Trophoblast cell (in vitro differentiated cells and primary cell): ENCODE results near the gene PDZD4.

ENCODE experiments used
- DNase-seq, 2 donors: peaks; one replicate each; pipeline ENCODE4 v3.0.0-alpha.2; 2016
- H2AFZ ChIP-seq: 2 replicates; pipeline ENCODE4 v1.6.1; 2013; ENCODE audit warnings: low read length, moderate library complexity, mild to moderate bottlenecking; ENCODE audit not compliant: insufficient read depth, poor library complexity
- H2AK5ac ChIP-seq: 2 replicates; pipeline ENCODE4 v1.6.1; 2013; ENCODE audit warnings: mild to moderate bottlenecking, low read length
- H2BK120ac ChIP-seq: 2 replicates; pipeline ENCODE4 v1.6.1; 2013; ENCODE audit warnings: low read length, mild to moderate bottlenecking, moderate library complexity; ENCODE audit not compliant: insufficient read depth, poor library complexity
- H2BK12ac ChIP-seq: 2 replicates; pipeline ENCODE4 v1.6.1; 2013; ENCODE audit warnings: mild to moderate bottlenecking, low read length, moderate library complexity
- H2BK5ac ChIP-seq: 2 replicates; pipeline ENCODE4 v1.6.1; 2013; ENCODE audit warnings: low read length, low read depth, moderate library complexity, mild to moderate bottlenecking; ENCODE audit not compliant: poor library complexity
- H3K14ac ChIP-seq: 2 replicates; pipeline ENCODE4 v1.6.1; 2013; ENCODE audit warnings: mild to moderate bottlenecking, low read length
- H3K18ac ChIP-seq: 2 replicates; pipeline ENCODE4 v1.6.1; 2013; ENCODE audit warnings: mild to moderate bottlenecking, low read length
- H3K23ac ChIP-seq: 2 replicates; pipeline ENCODE4 v1.6.1; 2013; ENCODE audit warnings: low read length
- H3K27ac ChIP-seq: 2 replicates; pipeline ENCODE4 v1.5.1; 2013; ENCODE audit warnings: low read depth, mild to moderate bottlenecking, inconsistent platforms, low read length, moderate library complexity
- H3K27me3 ChIP-seq: 2 replicates; pipeline ENCODE4 v1.6.1; 2013; ENCODE audit warnings: inconsistent platforms, mild to moderate bottlenecking, low read length, moderate library complexity; ENCODE audit not compliant: insufficient read depth
- H3K36me3 ChIP-seq, 2 experiments: 1 replicate in 1 of 2; 2 replicates in 1 of 2; pipeline ENCODE4 v1.6.1; 2013; ENCODE audit warnings: low read length in 2 of 2, mild to moderate bottlenecking in 2 of 2, moderate library complexity in 1 of 2; ENCODE audit not compliant: insufficient read depth in 2 of 2, control insufficient read depth in 1 of 2
- H3K4ac ChIP-seq: 2 replicates; pipeline ENCODE4 v1.6.1; 2013; ENCODE audit warnings: low read depth, mild to moderate bottlenecking, low read length, moderate library complexity
- H3K4me1 ChIP-seq, 2 experiments: 1 replicate in 1 of 2; 2 replicates in 1 of 2; pipeline ENCODE4 v1.6.1; 2013; ENCODE audit warnings: low read length in 2 of 2, mild to moderate bottlenecking in 2 of 2, moderate library complexity in 1 of 2; ENCODE audit not compliant: insufficient read depth in 2 of 2, control insufficient read depth in 1 of 2
- H3K4me2 ChIP-seq: 2 replicates; pipeline ENCODE4 v1.6.1; 2013; ENCODE audit warnings: inconsistent platforms, mild to moderate bottlenecking, low read length, moderate library complexity
- H3K4me3 ChIP-seq: 2 replicates; pipeline ENCODE4 v1.5.1; 2013; ENCODE audit warnings: mild to moderate bottlenecking, low read depth, low read length, inconsistent platforms
- H3K79me1 ChIP-seq: one replicate; pipeline ENCODE4 v1.6.1; 2013; ENCODE audit warnings: low read length
- H3K79me2 ChIP-seq: 2 replicates; pipeline ENCODE4 v1.6.1; 2013; ENCODE audit warnings: low read length, mild to moderate bottlenecking; ENCODE audit not compliant: control insufficient read depth, insufficient read depth, poor library complexity
- H3K9ac ChIP-seq: 2 replicates; pipeline ENCODE4 v1.6.1; 2013; ENCODE audit warnings: mild to moderate bottlenecking, low read length
- H3K9me3 ChIP-seq: 2 replicates; pipeline ENCODE4 v1.6.1; 2013; ENCODE audit warnings: low read depth, mild to moderate bottlenecking, control low read depth, inconsistent platforms, low read length; ENCODE audit not compliant: insufficient read depth
- H4K12ac ChIP-seq: 2 replicates; pipeline ENCODE4 v1.6.1; 2013; ENCODE audit warnings: low read depth, mild to moderate bottlenecking, low read length, moderate library complexity
- H4K8ac ChIP-seq: 2 replicates; pipeline ENCODE4 v1.6.1; 2013; ENCODE audit warnings: low read depth, mild to moderate bottlenecking, low read length, moderate library complexity
- H4K91ac ChIP-seq: one replicate; pipeline ENCODE4 v1.6.1; 2013; ENCODE audit warnings: low read depth, mild to moderate bottlenecking, low read length, moderate library complexity
- WGBS: extraction: QIAGEN DNeasy Blood & Tissue Kit; methylation state at CpG from one replicate; pipeline ENCODE4 v1.1.7; 2013; ENCODE audit warnings: missing lambda C conversion rate; ENCODE audit not compliant: insufficient read length, insufficient coverage; ENCODE audit errors: extremely low coverage; 5-methylcytosine and 5-hydroxymethylcytosine counted together

PDZD4 gene

GRCh38 chrX:153868576-153869472 lies 38.5 kb upstream of the PDZD4 start:
- no peak overlapping the region for H3K4ac ChIP-seq
- H3K9me3 ChIP-seq, result peaks cover 2% of the 10 kb centered on the region
- H3K4me1 ChIP-seq, result peaks cover under 1 to 2% of the 10 kb centered on the region in 2 experiments

GRCh38 chrX:153867671-153868070 lies 37.3 kb upstream of the PDZD4 start:
- H3K9me3 ChIP-seq, result peaks cover 2% of the 10 kb centered on the region
- no peak overlapping the region for H2BK120ac ChIP-seq
- no peak overlapping the region for H3K4me3 ChIP-seq
- H4K91ac ChIP-seq, result no peak overlapping the region
- no peaks in the 10 kb centered on the region for H3K79me2 ChIP-seq
- peaks cover 0 to 6% of the 10 kb centered on the region in 2 experiments for H3K4me1 ChIP-seq
- H3K23ac ChIP-seq, result no peak overlapping the region
- H3K36me3 ChIP-seq, result peaks cover 42 to 47% of the 10 kb centered on the region in 2 experiments
- H3K9ac ChIP-seq, result no peak overlapping the region
- no peak overlapping the region for H3K27ac ChIP-seq
- H2BK5ac ChIP-seq, result no peak overlapping the region
- H3K4me2 ChIP-seq, result no peak overlapping the region
- no peak for DNase-seq
- WGBS, result no CpG with 5 or more reads among the region's 13 CpGs
- no peak overlapping the region for H4K8ac ChIP-seq
- H2AFZ ChIP-seq, result no peak overlapping the region
- no peak overlapping the region for H2BK12ac ChIP-seq
- H3K14ac ChIP-seq, result no peak overlapping the region
- no peak overlapping the region for H3K4ac ChIP-seq
- no peak overlapping the region for H2AK5ac ChIP-seq
- no peaks in the 10 kb centered on the region for H3K79me1 ChIP-seq
- no peak overlapping the region for H3K18ac ChIP-seq
- H4K12ac ChIP-seq, result no peak overlapping the region
- H3K27me3 ChIP-seq, result no peaks in the 10 kb centered on the region

More at GRCh38 chrX:153868576-153869472, 38.5 kb upstream of the PDZD4 start:
- DNase-seq, result no peak
- no peak overlapping the region for H3K4me3 ChIP-seq
- H3K18ac ChIP-seq, result no peak overlapping the region
- H4K91ac ChIP-seq, result no peak overlapping the region
- no peak overlapping the region for H3K27ac ChIP-seq
- no peaks in the 10 kb centered on the region for H3K79me1 ChIP-seq
- no peak overlapping the region for H4K12ac ChIP-seq
- no peak overlapping the region for H3K14ac ChIP-seq
- H3K4me2 ChIP-seq, result no peak overlapping the region
- no peaks in the 10 kb centered on the region for H3K27me3 ChIP-seq
- no peak overlapping the region for H3K9ac ChIP-seq
- no peak overlapping the region for H2AFZ ChIP-seq
- H2BK12ac ChIP-seq, result no peak overlapping the region
- H2BK120ac ChIP-seq, result no peak overlapping the region
- H4K8ac ChIP-seq, result no peak overlapping the region
- no peak overlapping the region for H2AK5ac ChIP-seq
- peaks cover 39 to 47% of the 10 kb centered on the region in 2 experiments for H3K36me3 ChIP-seq
- no peak overlapping the region for H2BK5ac ChIP-seq
- WGBS, result no CpG with 5 or more reads among the region's 26 CpGs
- H3K23ac ChIP-seq, result no peak overlapping the region
- H3K79me2 ChIP-seq, result no peaks in the 10 kb centered on the region

GRCh38 chrX:153867139-153867538 lies 36.8 kb upstream of the PDZD4 start:
- Histone ChIP-seq H3K79me1 (no peaks in the 10 kb centered on the region), H3K9ac (no peak overlapping the region), H3K27ac (no peak overlapping the region), H3K14ac (no peak overlapping the region), H3K18ac (no peak overlapping the region), H3K79me2 (no peaks in the 10 kb centered on the region), H4K8ac (no peak overlapping the region), H4K12ac (no peak overlapping the region), H2BK120ac (no peak overlapping the region), H2AK5ac (no peak overlapping the region), H3K4me2 (no peak overlapping the region), H2BK12ac (no peak overlapping the region), H2BK5ac (no peak overlapping the region), H3K4me3 (no peak overlapping the region), H3K27me3 (no peaks in the 10 kb centered on the region), H3K36me3 (peaks cover 41 to 45% of the 10 kb centered on the region in 2 experiments), H3K9me3 (peaks cover 2% of the 10 kb centered on the region), H3K4ac (no peak overlapping the region), H3K4me1 (peaks cover 0 to 4% of the 10 kb centered on the region in 2 experiments), H4K91ac (no peak overlapping the region), H3K23ac (no peak overlapping the region), H2AFZ (no peak overlapping the region)
- WGBS, result no CpG with 5 or more reads among the region's 9 CpGs
- DNase-seq, result no peak

- H4K8ac ChIP-seq, result no peak overlapping the region
- no peak overlapping the region for H3K9ac ChIP-seq
- H3K4me2 ChIP-seq, result no peak overlapping the region
- no peak overlapping the region for H2BK12ac ChIP-seq
- H3K27ac ChIP-seq, result no peak overlapping the region
- H2BK120ac ChIP-seq, result no peak overlapping the region
- H3K4ac ChIP-seq, result no peak overlapping the region
- no CpG with 5 or more reads among the region's 22 CpGs for WGBS
- no peak overlapping the region for H2AFZ ChIP-seq
- no peak overlapping the region for H3K14ac ChIP-seq
- no peaks in the 10 kb centered on the region for H3K79me2 ChIP-seq
- H3K18ac ChIP-seq, result no peak overlapping the region
- H4K12ac ChIP-seq, result no peak overlapping the region
- peaks cover 0 to 4% of the 10 kb centered on the region in 2 experiments for H3K4me1 ChIP-seq
- H3K79me1 ChIP-seq, result no peaks in the 10 kb centered on the region
- no peak for DNase-seq
- peaks cover 38 to 45% of the 10 kb centered on the region in 2 experiments for H3K36me3 ChIP-seq
- no peak overlapping the region for H4K91ac ChIP-seq
- peaks cover 2% of the 10 kb centered on the region for H3K9me3 ChIP-seq
- no peaks in the 10 kb centered on the region for H3K27me3 ChIP-seq
- no peak overlapping the region for H2AK5ac ChIP-seq
- H2BK5ac ChIP-seq, result no peak overlapping the region
- no peak overlapping the region for H3K4me3 ChIP-seq
- no peak overlapping the region for H3K23ac ChIP-seq
These were observed 36.1 kb upstream of the PDZD4 start for GRCh38 chrX:153866302-153867019.
